ENCODE data around the gene TUBA3E.
"Not testable (repeated sequence)": the region's sequence is repeated elsewhere in the genome, so short reads cannot be mapped to it uniquely, and the experiment has no call there.

- not testable (repeated sequence) for TF ChIP-seq YY1 (IDR thresholded peaks at IDR 0.05; ENCODE audit: insufficient read depth, insufficient read length); ZNF274 (IDR thresholded peaks at IDR 0.05; ENCODE audit: low read depth, low read length); SUZ12 (IDR thresholded peaks at IDR 0.05; ENCODE audit: extremely low read depth, insufficient read depth, insufficient read length)
These were observed 30.4 kb upstream of the TUBA3E start for GRCh38 chr2:130228467-130229160.
